ENCODE data around the gene DENND2D.

Gene DENND2D

DNA sequence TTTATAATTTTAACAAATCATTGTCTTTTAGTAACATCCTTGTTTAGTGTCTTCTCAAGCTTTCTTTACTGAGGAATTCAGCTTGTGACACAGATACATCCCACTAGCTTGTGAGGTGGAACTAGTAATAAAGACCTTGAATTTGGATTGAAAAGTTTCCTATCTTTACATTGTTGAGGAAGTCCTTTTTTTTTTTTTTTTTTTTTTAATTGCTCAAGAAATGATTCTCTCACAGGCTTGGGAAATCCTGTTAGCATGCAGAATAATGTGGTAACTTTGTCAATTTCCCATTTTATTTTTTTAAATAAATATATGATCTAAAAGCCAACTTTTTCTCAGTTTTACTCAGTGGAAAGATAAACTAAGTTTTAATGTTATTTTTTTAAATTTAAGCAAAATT lies 15.8 kb downstream of the DENND2D start:
- Histone ChIP-seq H3K9me3 (ENCODE audit: low read length) (no peaks in the 10 kb centered on the region), H3K4me3 (ENCODE audit: low read depth in 1 of 2, low read length in 2 of 2) (no peak overlapping the region), H3K27ac (ENCODE audit: low read depth, low read length) (no peak overlapping the region), H3K9ac (ENCODE audit: low read length) (no peak overlapping the region), H3K4me1 (ENCODE audit: insufficient read depth, low read length) (no peaks in the 10 kb centered on the region), H3K27me3 (ENCODE audit: control insufficient read depth in 1 of 2, insufficient read depth in 2 of 2, low read length in 2 of 2) (no peaks in the 10 kb centered on the region), H3K36me3 (ENCODE audit: insufficient read depth, low read length) (peaks cover 39% of the 10 kb centered on the region)

GRCh38 chr1:111183308-111184069 lies 17.0 kb downstream of the DENND2D start:
- H3K36me3 ChIP-seq (ENCODE audit: insufficient read depth, low read length), result peaks cover 41% of the 10 kb centered on the region

DNA sequence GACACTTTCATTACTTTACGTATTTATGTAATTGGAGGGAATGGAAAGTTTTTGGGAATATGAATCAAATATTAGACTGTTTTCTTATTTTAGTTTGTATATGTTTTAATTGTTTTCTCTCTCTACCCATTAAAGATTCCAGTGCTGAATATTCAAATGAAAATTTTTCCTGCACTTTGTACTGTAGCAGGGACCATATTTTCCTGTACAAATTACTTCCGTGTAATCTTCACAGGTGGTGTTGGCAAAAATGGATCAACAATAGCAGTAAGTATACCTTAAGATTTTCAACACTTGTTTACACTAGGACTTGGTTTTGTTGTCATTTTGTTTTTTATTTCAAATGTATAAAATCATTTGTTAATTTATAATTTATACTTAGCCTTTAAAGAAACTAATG lies 18.4 kb downstream of the DENND2D start:
- H3K9ac ChIP-seq (ENCODE audit: low read length), result no peak overlapping the region
- H3K36me3 ChIP-seq (ENCODE audit: insufficient read depth, low read length), result peaks cover 42% of the 10 kb centered on the region
- no peaks in the 10 kb centered on the region for H3K27me3 ChIP-seq (ENCODE audit: control insufficient read depth in 1 of 2, insufficient read depth in 2 of 2, low read length in 2 of 2)
- no peaks in the 10 kb centered on the region for H3K9me3 ChIP-seq (ENCODE audit: low read length)
- H3K4me3 ChIP-seq (ENCODE audit: low read depth in 1 of 2, low read length in 2 of 2), result no peak overlapping the region
- H3K4me1 ChIP-seq (ENCODE audit: insufficient read depth, low read length), result no peaks in the 10 kb centered on the region
- no peak overlapping the region for H3K27ac ChIP-seq (ENCODE audit: low read depth, low read length)

More at GRCh38 chr1:111183308-111184069, 17.0 kb downstream of the DENND2D start:
- no peak overlapping the region for H3K9ac ChIP-seq (ENCODE audit: low read length)
- H3K27me3 ChIP-seq (ENCODE audit: control insufficient read depth in 1 of 2, insufficient read depth in 2 of 2, low read length in 2 of 2), result no peaks in the 10 kb centered on the region
- H3K4me3 ChIP-seq (ENCODE audit: low read depth in 1 of 2, low read length in 2 of 2), result no peak overlapping the region
- H3K4me1 ChIP-seq (ENCODE audit: insufficient read depth, low read length), result no peaks in the 10 kb centered on the region
- no peaks in the 10 kb centered on the region for H3K9me3 ChIP-seq (ENCODE audit: low read length)
- no peak overlapping the region for H3K27ac ChIP-seq (ENCODE audit: low read depth, low read length)

GRCh38 chr1:111179968-111180533 lies 20.4 kb downstream of the DENND2D start:
- Histone ChIP-seq H3K4me3 (ENCODE audit: low read depth in 1 of 2, low read length in 2 of 2) (no peak overlapping the region), H3K9me3 (ENCODE audit: low read length) (no peaks in the 10 kb centered on the region), H3K4me1 (ENCODE audit: insufficient read depth, low read length) (no peaks in the 10 kb centered on the region), H3K36me3 (ENCODE audit: insufficient read depth, low read length) (peaks cover 45% of the 10 kb centered on the region), H3K27me3 (ENCODE audit: control insufficient read depth in 1 of 2, insufficient read depth in 2 of 2, low read length in 2 of 2) (no peaks in the 10 kb centered on the region), H3K9ac (ENCODE audit: low read length) (no peak overlapping the region), H3K27ac (ENCODE audit: low read depth, low read length) (no peak overlapping the region)

- Histone ChIP-seq H3K4me3 (ENCODE audit: low read depth in 1 of 2, low read length in 2 of 2) (no peak overlapping the region), H3K9ac (ENCODE audit: low read length) (no peak overlapping the region), H3K27ac (ENCODE audit: low read depth, low read length) (no peak overlapping the region), H3K9me3 (ENCODE audit: low read length) (no peaks in the 10 kb centered on the region), H3K36me3 (ENCODE audit: insufficient read depth, low read length) (peaks cover 45% of the 10 kb centered on the region), H3K4me1 (ENCODE audit: insufficient read depth, low read length) (no peaks in the 10 kb centered on the region), H3K27me3 (ENCODE audit: control insufficient read depth in 1 of 2, insufficient read depth in 2 of 2, low read length in 2 of 2) (no peaks in the 10 kb centered on the region)
Observed at GRCh38 chr1:111176678-111177077, 23.8 kb downstream of the DENND2D start.

- Histone ChIP-seq H3K27ac (ENCODE audit: low read depth, low read length) (no peak overlapping the region), H3K36me3 (ENCODE audit: insufficient read depth, low read length) (peaks cover 45% of the 10 kb centered on the region), H3K4me3 (ENCODE audit: low read depth in 1 of 2, low read length in 2 of 2) (no peak overlapping the region), H3K9ac (ENCODE audit: low read length) (no peak overlapping the region), H3K4me1 (ENCODE audit: insufficient read depth, low read length) (no peaks in the 10 kb centered on the region), H3K27me3 (ENCODE audit: control insufficient read depth in 1 of 2, insufficient read depth in 2 of 2, low read length in 2 of 2) (no peaks in the 10 kb centered on the region), H3K9me3 (ENCODE audit: low read length) (no peaks in the 10 kb centered on the region)
Observed at GRCh38 chr1:111175349-111175748, 25.1 kb downstream of the DENND2D start.

GRCh38 chr1:111174070-111174469 lies 26.4 kb downstream of the DENND2D start:
- H3K4me1 ChIP-seq (ENCODE audit: insufficient read depth, low read length), result no peaks in the 10 kb centered on the region
- peaks cover 41% of the 10 kb centered on the region for H3K36me3 ChIP-seq (ENCODE audit: insufficient read depth, low read length)
- no peak overlapping the region for H3K27ac ChIP-seq (ENCODE audit: low read depth, low read length)
- H3K9ac ChIP-seq (ENCODE audit: low read length), result no peak overlapping the region
- no peaks in the 10 kb centered on the region for H3K27me3 ChIP-seq (ENCODE audit: control insufficient read depth in 1 of 2, insufficient read depth in 2 of 2, low read length in 2 of 2)
- H3K4me3 ChIP-seq (ENCODE audit: low read depth in 1 of 2, low read length in 2 of 2), result no peak overlapping the region
- no peaks in the 10 kb centered on the region for H3K9me3 ChIP-seq (ENCODE audit: low read length)

- Histone ChIP-seq H3K4me1 (ENCODE audit: insufficient read depth, low read length) (no peaks in the 10 kb centered on the region), H3K9me3 (ENCODE audit: low read length) (no peaks in the 10 kb centered on the region), H3K4me3 (ENCODE audit: low read depth in 1 of 2, low read length in 2 of 2) (no peak overlapping the region), H3K27ac (ENCODE audit: low read depth, low read length) (no peak overlapping the region), H3K9ac (ENCODE audit: low read length) (no peak overlapping the region), H3K27me3 (ENCODE audit: control insufficient read depth in 1 of 2, insufficient read depth in 2 of 2, low read length in 2 of 2) (no peaks in the 10 kb centered on the region), H3K36me3 (ENCODE audit: insufficient read depth, low read length) (peaks cover 31% of the 10 kb centered on the region)
Observed at GRCh38 chr1:111172463-111172862, 28.0 kb downstream of the DENND2D start.

DNA sequence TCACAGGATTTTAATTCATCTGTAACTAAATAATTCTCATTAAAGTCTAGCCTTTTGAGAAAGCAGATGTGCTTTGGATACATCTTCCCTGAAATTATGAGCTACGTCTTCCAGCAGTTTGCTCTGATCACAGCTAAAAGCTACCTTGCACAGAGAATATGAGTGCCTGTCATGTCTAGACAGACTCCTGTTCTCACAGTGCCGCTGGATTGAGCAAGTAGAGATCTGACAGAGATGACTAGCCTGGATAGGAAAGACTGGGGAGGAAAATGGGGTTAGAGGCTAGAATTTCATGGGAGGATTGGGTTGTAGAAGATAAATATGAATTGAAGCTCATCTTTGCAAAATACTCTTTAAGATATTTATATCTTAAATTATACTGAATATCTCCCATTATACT lies 36.3 kb downstream of the DENND2D start:
- H3K9ac ChIP-seq (ENCODE audit: low read length), result no peak overlapping the region
- H3K4me3 ChIP-seq (ENCODE audit: low read depth in 1 of 2, low read length in 2 of 2), result no peak overlapping the region
- peaks cover 16% of the 10 kb centered on the region for H3K36me3 ChIP-seq (ENCODE audit: insufficient read depth, low read length)
- H3K27me3 ChIP-seq (ENCODE audit: control insufficient read depth in 1 of 2, insufficient read depth in 2 of 2, low read length in 2 of 2), result no peaks in the 10 kb centered on the region
- no peak overlapping the region for H3K27ac ChIP-seq (ENCODE audit: low read depth, low read length)
- H3K4me1 ChIP-seq (ENCODE audit: insufficient read depth, low read length), result no peaks in the 10 kb centered on the region
- no peaks in the 10 kb centered on the region for H3K9me3 ChIP-seq (ENCODE audit: low read length)

- no peak overlapping the region for H3K27ac ChIP-seq (ENCODE audit: low read depth, low read length)
- no peaks in the 10 kb centered on the region for H3K4me1 ChIP-seq (ENCODE audit: insufficient read depth, low read length)
- no peak overlapping the region for H3K4me3 ChIP-seq (ENCODE audit: low read depth in 1 of 2, low read length in 2 of 2)
- no peak overlapping the region for H3K9ac ChIP-seq (ENCODE audit: low read length)
- H3K27me3 ChIP-seq (ENCODE audit: control insufficient read depth in 1 of 2, insufficient read depth in 2 of 2, low read length in 2 of 2), result no peaks in the 10 kb centered on the region
- H3K36me3 ChIP-seq (ENCODE audit: insufficient read depth, low read length), result peaks cover 16% of the 10 kb centered on the region
- no peaks in the 10 kb centered on the region for H3K9me3 ChIP-seq (ENCODE audit: low read length)
Observed at GRCh38 chr1:111163363-111163762, 37.1 kb downstream of the DENND2D start.

- peaks cover 16% of the 10 kb centered on the region for H3K36me3 ChIP-seq (ENCODE audit: insufficient read depth, low read length)
- no peak overlapping the region for H3K4me3 ChIP-seq (ENCODE audit: low read depth in 1 of 2, low read length in 2 of 2)
- no peak overlapping the region for H3K27ac ChIP-seq (ENCODE audit: low read depth, low read length)
- H3K4me1 ChIP-seq (ENCODE audit: insufficient read depth, low read length), result no peaks in the 10 kb centered on the region
- no peak overlapping the region for H3K9ac ChIP-seq (ENCODE audit: low read length)
- H3K9me3 ChIP-seq (ENCODE audit: low read length), result no peaks in the 10 kb centered on the region
- H3K27me3 ChIP-seq (ENCODE audit: control insufficient read depth in 1 of 2, insufficient read depth in 2 of 2, low read length in 2 of 2), result no peaks in the 10 kb centered on the region
Observed at GRCh38 chr1:111162488-111162880, 38.0 kb downstream of the DENND2D start.

Data from muscle layer of colon (tissue), 2 donors.